A549 (cell line): ENCODE data around the gene CCDC40. TPM values are rescaled to one million over a fixed set of nuclear protein-coding genes. Genes with fewer than 3 reads are reported as not detected.

Experiments
- ATAC-seq, 2 experiments: fragments of 200-7000 bp in 1 of 2; fragments of >200 bp in 1 of 2; cut with Nextera tagmentation in 1 of 2; cut with Tn5 transposase in 1 of 2; 3 replicates each; pipeline versions ENCODE4 v1.8.0 to v1.9.1; 2018 to 2020; ENCODE audit warnings: mild to moderate bottlenecking in 1 of 2, moderate library complexity in 1 of 2
- CTCF ChIA-PET: fragments of 300-600 bp; sonication (Branson Sonifier 250); formaldehyde crosslinking; extraction: SDS; loops from one replicate; lab custom pipeline; 2021; ENCODE audit warnings: antibody characterized with exemption, inconsistent platforms; lab: Yijun Ruan, JAX
- POLR2A ChIA-PET: fragments of 350-600 bp; formaldehyde crosslinking; extraction: SDS; loops from one replicate; lab custom pipeline; 2021; ENCODE audit warnings: antibody characterized with exemption, inconsistent platforms; lab: Yijun Ruan, JAX
- DNase-seq, 2 experiments: peaks; one replicate each; pipeline versions ENCODE4 v3.0.0 to v3.0.0-alpha.2; 2011 to 2016; ENCODE audit warnings: low read depth in 1 of 2, low spot score in 1 of 2
- FAIRE-seq: peaks from 2 replicates; lab custom pipeline; 2011; peaks lifted over from hg19 to GRCh38; lab: Jason Lieb, UNC
- H3K27ac ChIP-seq, 2 experiments: fragments of >200 bp; sonication (Bioruptor Twin); formaldehyde crosslinking; 3 replicates each; pipeline ENCODE4 v1.5.1; 2016 to 2017
- H3K4me1 ChIP-seq: fragments of >200 bp; sonication (Bioruptor Twin); formaldehyde crosslinking; 3 replicates; pipeline ENCODE4 v1.6.1; 2016
- H3K4me2 ChIP-seq: fragments of >200 bp; sonication (Bioruptor Twin); formaldehyde crosslinking; 3 replicates; pipeline ENCODE4 v1.6.1; 2016
- H3K4me3 ChIP-seq: fragments of >200 bp; sonication (Bioruptor Twin); formaldehyde crosslinking; 3 replicates; pipeline ENCODE4 v1.5.1; 2016
- H3K9me3 ChIP-seq: fragments of >200 bp; sonication (Bioruptor Twin); formaldehyde crosslinking; 3 replicates; pipeline ENCODE4 v1.6.1; 2016
- CBX2 ChIP-seq: fragments of 200-600 bp; sonication (generic); IDR thresholded peaks from 2 replicates; pipeline ENCODE4 v1.6.1; 2016; ENCODE audit warnings: low read depth, mild to moderate bottlenecking, borderline replicate concordance
- CEBPB ChIP-seq, 2 experiments: fragments of >200 bp in 1 of 2; sonication (Bioruptor Twin) in 1 of 2; formaldehyde crosslinking in 1 of 2; IDR thresholded peaks; 2 replicates each; pipeline ENCODE4 v1.6.1; 2012 to 2016
- CTCF ChIP-seq: fragments of >200 bp; sonication (Bioruptor Twin); formaldehyde crosslinking; IDR thresholded peaks from 3 replicates; pipeline ENCODE4 v1.5.1; 2016
- HDAC2 ChIP-seq: fragments of 200-600 bp; sonication (generic); IDR thresholded peaks from 2 replicates; pipeline ENCODE4 v1.6.1; 2016
- HES2 ChIP-seq: fragments of >200 bp; sonication (Bioruptor Twin); formaldehyde crosslinking; IDR thresholded peaks from 2 replicates; pipeline ENCODE4 v1.6.1; 2016
- HOXA7 ChIP-seq: fragments of 250-450 bp; sonication (Bioruptor Pico); IDR thresholded peaks from 2 replicates; pipeline ENCODE4 v1.5.0; 2020; ENCODE audit warnings: mild to moderate bottlenecking, moderate library complexity
- HOXB5 ChIP-seq: fragments of 250-450 bp; sonication (Bioruptor Pico); IDR thresholded peaks from 2 replicates; pipeline ENCODE4 v1.5.0; 2020; ENCODE audit warnings: mild to moderate bottlenecking, moderate library complexity
- KDM1A ChIP-seq: fragments of 200-600 bp; sonication (generic); IDR thresholded peaks from 2 replicates; pipeline ENCODE4 v1.6.1; 2016; ENCODE audit warnings: low read depth, mild to moderate bottlenecking
- KDM5A ChIP-seq: fragments of 200-600 bp; sonication (generic); IDR thresholded peaks from 2 replicates; pipeline ENCODE4 v1.6.1; 2016; ENCODE audit warnings: antibody characterized with exemption, mild to moderate bottlenecking
- NPAS2 ChIP-seq: fragments of 250-450 bp; sonication (Bioruptor Pico); IDR thresholded peaks from 2 replicates; pipeline ENCODE4 v1.8.0; 2022; ENCODE audit warnings: mild to moderate bottlenecking, moderate library complexity, borderline replicate concordance
- PHF8 ChIP-seq: fragments of 200-600 bp; sonication (generic); IDR thresholded peaks from 2 replicates; pipeline ENCODE4 v1.6.1; 2016; ENCODE audit warnings: low read depth, mild to moderate bottlenecking, antibody characterized with exemption, moderate library complexity, borderline replicate concordance
- POLR2A ChIP-seq: IDR thresholded peaks from 2 replicates; pipeline ENCODE4 v1.6.1; 2012; ENCODE audit warnings: mild to moderate bottlenecking, low read length
- RAD21 ChIP-seq, 2 experiments: fragments of >200 bp in 1 of 2; sonication (Bioruptor Twin) in 1 of 2; formaldehyde crosslinking in 1 of 2; IDR thresholded peaks in 1 of 2; conservative IDR thresholded peaks in 1 of 2; 2 replicates in 1 of 2; 3 replicates in 1 of 2; pipeline ENCODE4 v1.6.1; 2012 to 2018; ENCODE audit warnings: inconsistent platforms in 1 of 2
- REST ChIP-seq: fragments of 200-600 bp; sonication (generic); IDR thresholded peaks from 2 replicates; pipeline ENCODE4 v1.6.1; 2016; ENCODE audit warnings: antibody characterized with exemption, mild to moderate bottlenecking, moderate library complexity
- RNF2 ChIP-seq: fragments of 200-600 bp; sonication (generic); IDR thresholded peaks from 2 replicates; pipeline ENCODE4 v1.6.1; 2016; ENCODE audit warnings: low read depth, mild to moderate bottlenecking, antibody characterized with exemption, moderate library complexity, borderline replicate concordance
- SREBF2 ChIP-seq: fragments of 450-650 bp; IDR thresholded peaks from 2 replicates; pipeline ENCODE4 v1.6.1; 2014; ENCODE audit warnings: mild to moderate bottlenecking, moderate library complexity
- TFCP2L1 ChIP-seq: fragments of 250-450 bp; sonication (Bioruptor Pico); IDR thresholded peaks from 2 replicates; pipeline ENCODE4 v1.5.0; 2021; ENCODE audit warnings: mild to moderate bottlenecking
- WGBS: methylation state at CpG from one replicate; pipeline ENCODE4 v1.1.6; 2017; ENCODE audit errors: missing lambda C conversion rate; 5-methylcytosine and 5-hydroxymethylcytosine counted together
- polyA plus RNA-seq, 4 experiments: library from polyadenylated mRNA; depleted of rRNA in 3 of 4; stranded (reverse); fragments of >200 nt; fragmentation: RNase III in 1 of 4; extraction: RNeasy Plus Mini Kit Qiagen cat#74134 plus additional on column Dnase treatment in 1 of 4; gene quantifications; 2 replicates in 3 of 4; 3 replicates in 1 of 4; pipeline ENCODE4 v1.2.3, GENCODE V29; 2011 to 2017

CCDC40 gene
- polyA plus RNA-seq, 2 of the 4 experiments (the other 2 are of a cell fraction): 5.9 to 11.3 TPM

DNA sequence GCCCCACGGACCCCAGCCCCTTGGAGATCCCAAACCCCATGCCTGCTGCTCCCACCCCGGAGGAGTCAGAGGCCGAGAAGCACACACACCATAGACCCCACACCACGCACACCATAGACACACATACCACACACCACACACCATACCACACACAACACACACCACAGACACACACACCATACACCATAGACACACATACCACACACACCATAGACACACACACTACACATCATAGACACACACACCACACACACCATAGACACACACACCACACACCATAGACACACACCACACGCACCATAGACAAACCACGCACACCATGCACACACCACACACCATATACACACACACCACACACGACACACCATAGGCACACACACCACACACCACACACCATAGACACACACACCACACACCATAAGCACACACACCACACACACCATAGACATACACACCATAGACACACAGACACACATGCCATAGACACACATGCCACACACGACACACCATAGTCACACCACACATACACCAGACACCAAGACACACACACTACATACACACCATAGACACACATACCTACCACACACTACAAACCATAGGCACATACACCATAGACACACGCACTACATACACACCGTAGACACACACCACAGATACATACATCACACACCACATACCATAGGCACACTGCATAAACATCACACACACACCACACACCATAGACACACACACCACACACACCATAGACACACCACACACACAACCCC, 12.1 kb upstream of the CCDC40 start:
- no peak overlapping the region for H3K27ac ChIP-seq
- peak; percentile 99 for FAIRE-seq
- POLR2A ChIA-PET: interaction anchor here (0.9 kb wide), 1 partner anchor 9 kb away, joined by 4 read pairs; no protein-coding TSS in a partner anchor
- CTCF ChIA-PET: interaction anchor here (1.1 to 11.5 kb wide), 5 partner anchors 9 to 77 kb away, joined by 3 to 138 read pairs (median 4); partner anchors contain the start of gene GAA
- TF ChIP-seq RAD21 (conservative IDR thresholded peaks at IDR 0.05 in 1 of 2, IDR thresholded peaks at IDR 0.05 in 1 of 2): no peak
- no peaks in the 10 kb centered on the region for H3K9me3 ChIP-seq
- WGBS: 62% methylated on average over 10 of the region's 10 CpGs
- ATAC-seq: peak; percentile 17 to 41; a peak in 4 of 6 replicates
- DNase-seq: no peak
- no peak overlapping the region for H3K4me2 ChIP-seq
- no peak overlapping the region for H3K4me3 ChIP-seq
- H3K4me1 ChIP-seq: peaks cover 19% of the 10 kb centered on the region

DNA sequence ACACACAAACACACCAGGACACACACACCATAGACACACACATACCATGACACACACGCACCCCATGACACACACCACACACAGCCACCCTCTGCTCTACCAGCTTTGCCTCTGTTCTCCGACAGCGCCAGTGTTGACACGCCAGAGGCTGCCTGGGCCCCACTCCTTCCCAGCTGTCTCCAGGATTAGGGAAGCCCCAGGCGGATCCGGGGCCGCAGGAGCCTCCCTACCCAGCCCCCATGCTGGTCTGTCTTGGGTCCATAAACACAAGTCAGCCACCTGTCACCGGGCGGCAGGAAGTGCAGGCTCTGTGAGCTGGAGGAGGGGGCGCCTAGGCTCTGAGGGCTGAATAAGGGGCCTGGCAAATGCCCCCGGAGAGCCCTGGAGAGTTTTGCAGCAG, 11.3 kb upstream of the CCDC40 start:
- ATAC-seq (no peak), FAIRE-seq (no peak)
- POLR2A ChIA-PET: no interaction called here

GRCh38 chr17:80025796-80026195, 10.6 kb upstream of the CCDC40 start:
- peaks cover 14% of the 10 kb centered on the region for H3K4me1 ChIP-seq
- ChIA-PET CTCF (interaction anchor here (0.6 to 11.5 kb wide), 5 partner anchors 12 to 75 kb away, joined by 3 to 138 read pairs (median 5); partner anchors contain the start of gene GAA), POLR2A (no interaction called here)
- H3K4me2 ChIP-seq: no peak overlapping the region
- no peak for TF ChIP-seq REST
- TF ChIP-seq TFCP2L1 (CRISPR knock-in tag): no peak
- no peak for TF ChIP-seq POLR2A
- no peak for TF ChIP-seq CEBPB (IDR thresholded peaks at IDR 0.05)
- TF ChIP-seq KDM1A: no peak
- TF ChIP-seq PHF8: no peak
- no peak for TF ChIP-seq HES2
- TF ChIP-seq CTCF: no peak
- no peak for TF ChIP-seq KDM5A
- TF ChIP-seq RNF2: no peak
- TF ChIP-seq CBX2: no peak
- no peak for TF ChIP-seq HOXA7 (CRISPR knock-in tag)
- TF ChIP-seq HDAC2: no peak
- H3K9me3 ChIP-seq: no peaks in the 10 kb centered on the region
- 90% methylated on average over 10 of the region's 10 CpGs for WGBS
- ATAC-seq (no peak), FAIRE-seq (no peak), DNase-seq (no peak)
- H3K27ac ChIP-seq: no peak overlapping the region
- H3K4me3 ChIP-seq: no peak overlapping the region

More for the DNA sequence above, 11.3 kb upstream of the CCDC40 start:
- Histone ChIP-seq H3K4me3 (no peak overlapping the region), H3K4me1 (peaks cover 18% of the 10 kb centered on the region), H3K27ac (no peak overlapping the region), H3K4me2 (no peak overlapping the region), H3K9me3 (no peaks in the 10 kb centered on the region)
- CTCF ChIA-PET: interaction anchor here (1.4 to 11.5 kb wide), 3 partner anchors 19 to 76 kb away, joined by 3 to 138 read pairs (median 5); partner anchors contain the start of gene GAA
- TF ChIP-seq HOXB5 (CRISPR knock-in tag): no peak
- no peak for TF ChIP-seq SREBF2
- no peak for TF ChIP-seq NPAS2
- WGBS: 78% methylated on average over 10 of the region's 11 CpGs
- no peak for DNase-seq
